H1 (cell line): ENCODE results near the gene TUBGCP2. TPM values are rescaled to one million over a fixed set of nuclear protein-coding genes. Genes with fewer than 3 reads are reported as not detected.

Source experiments
- CTCF ChIA-PET: fragments of 300-600 bp; sonication (Branson Sonifier 250); formaldehyde crosslinking; loops from one replicate; lab custom pipeline; 2021; ENCODE audit not compliant: partially characterized antibody; lab: Charles Lee
- POLR2A ChIA-PET: fragments of 300-600 bp; sonication (Branson Sonifier 250); formaldehyde crosslinking; loops from one replicate; lab custom pipeline; 2021; ENCODE audit warnings: inconsistent platforms; ENCODE audit not compliant: partially characterized antibody; lab: Charles Lee
- DNase-seq, 2 experiments: peaks; one replicate each; pipeline versions ENCODE4 v3.0.0 to v3.0.0-alpha.2; 2010 to 2022; ENCODE audit warnings: low spot score in 2 of 2, low read depth in 1 of 2, mixed read lengths in 1 of 2
- FAIRE-seq: peaks from 2 replicates; lab custom pipeline; 2011; peaks lifted over from hg19 to GRCh38; lab: Jason Lieb, UNC
- H2AFZ ChIP-seq: 2 replicates; pipeline ENCODE4 v1.8.1; 2012; ENCODE audit warnings: low read length, inconsistent platforms
- H2AK5ac ChIP-seq: 2 replicates; pipeline ENCODE4 v1.6.1; 2013; ENCODE audit warnings: low read depth, low read length
- H2BK120ac ChIP-seq: replicated peaks from 2 replicates; pipeline ENCODE3; 2013; ENCODE audit warnings: low read depth, low read length, inconsistent platforms
- H2BK12ac ChIP-seq: 2 replicates; pipeline ENCODE4 v1.6.1; 2013; ENCODE audit warnings: low read depth, low read length
- H2BK15ac ChIP-seq: 2 replicates; pipeline ENCODE4 v1.6.1; 2013; ENCODE audit warnings: low read length
- H2BK20ac ChIP-seq: 2 replicates; pipeline ENCODE4 v1.6.1; 2013; ENCODE audit warnings: low read length
- H2BK5ac ChIP-seq: 2 replicates; pipeline ENCODE4 v1.6.1; 2013; ENCODE audit warnings: low read depth, low read length
- H3K14ac ChIP-seq: 2 replicates; pipeline ENCODE4 v1.6.1; 2013; ENCODE audit warnings: inconsistent platforms; ENCODE audit not compliant: insufficient read length
- H3K18ac ChIP-seq: 2 replicates; pipeline ENCODE4 v1.6.1; 2013; ENCODE audit warnings: low read length; ENCODE audit errors: extremely low read depth
- H3K23ac ChIP-seq: 2 replicates; pipeline ENCODE4 v1.6.1; 2013; ENCODE audit warnings: inconsistent platforms; ENCODE audit not compliant: insufficient read length
- H3K23me2 ChIP-seq: 2 replicates; pipeline ENCODE4 v1.6.1; 2013; ENCODE audit warnings: low read depth, low read length
- H3K27ac ChIP-seq: 2 replicates; pipeline ENCODE4 v1.6.1; 2011; ENCODE audit warnings: low read depth, low read length, inconsistent platforms
- H3K27me3 ChIP-seq, 4 experiments: replicated peaks in 1 of 4; 1 replicate in 1 of 4; 2 replicates in 3 of 4; pipeline versions ENCODE4 v1.6.1 to v1.8.1; 2011 to 2013; ENCODE audit warnings: low read length in 3 of 4, mild to moderate bottlenecking in 3 of 4, inconsistent platforms in 2 of 4, mixed read lengths in 2 of 4, moderate library complexity in 1 of 4; ENCODE audit not compliant: control insufficient read depth in 3 of 4, insufficient read depth in 3 of 4; ENCODE audit errors: extremely low read depth in 1 of 4
- H3K36me3 ChIP-seq, 4 experiments: 2 replicates each; pipeline versions ENCODE4 v1.6.1 to v1.8.1; 2011 to 2013; ENCODE audit warnings: mild to moderate bottlenecking in 4 of 4, low read length in 3 of 4, moderate library complexity in 2 of 4, control low read depth in 1 of 4, inconsistent platforms in 1 of 4; ENCODE audit not compliant: insufficient read depth in 4 of 4, control insufficient read depth in 2 of 4
- H3K4ac ChIP-seq: replicated peaks from 2 replicates; pipeline ENCODE3; 2013; ENCODE audit warnings: low read length, low read depth, mixed read lengths, inconsistent platforms; ENCODE audit not compliant: insufficient read length
- H3K4me1 ChIP-seq, 4 experiments: replicated peaks in 1 of 4; 1 replicate in 1 of 4; 2 replicates in 3 of 4; pipeline versions ENCODE4 v1.6.1 to v1.8.1; 2011 to 2013; ENCODE audit warnings: low read length in 3 of 4, inconsistent platforms in 2 of 4, mixed read lengths in 1 of 4; ENCODE audit not compliant: insufficient read depth in 4 of 4, control insufficient read depth in 3 of 4
- H3K4me2 ChIP-seq, 2 experiments: 2 replicates each; pipeline versions ENCODE4 v1.6.1 to v1.8.1; 2011 to 2013; ENCODE audit warnings: low read depth in 2 of 2, low read length in 2 of 2, control low read depth in 1 of 2, inconsistent platforms in 1 of 2, mild to moderate bottlenecking in 1 of 2; ENCODE audit not compliant: insufficient read depth in 1 of 2
- H3K4me3 ChIP-seq, 4 experiments: fragments of 200-600, 300-600 bp in 1 of 4; sonication (generic), shearing (Covaris generic), sonication (Bioruptor Twin) in 1 of 4; 2 replicates each; pipeline versions ENCODE4 v1.5.1 to v1.8.1; 2011 to 2016; ENCODE audit warnings: low read length in 4 of 4, low read depth in 3 of 4, control low read depth in 2 of 4, inconsistent platforms in 2 of 4, mild to moderate bottlenecking in 2 of 4, mixed read lengths in 1 of 4, moderate library complexity in 1 of 4; ENCODE audit not compliant: insufficient read depth in 2 of 4; ENCODE audit errors: extremely low read depth in 1 of 4
- H3K56ac ChIP-seq: replicated peaks from 2 replicates; pipeline ENCODE3; 2013; ENCODE audit warnings: low read depth, mild to moderate bottlenecking, mixed read lengths, low read length, inconsistent platforms; ENCODE audit not compliant: insufficient read length
- H3K79me1 ChIP-seq: 2 replicates; pipeline ENCODE4 v1.6.1; 2013; ENCODE audit warnings: low read depth, low read length, control low read depth
- H3K79me2 ChIP-seq, 2 experiments: 2 replicates each; pipeline versions ENCODE4 v1.6.1 to v1.8.1; 2012 to 2013; ENCODE audit warnings: low read length in 2 of 2, mild to moderate bottlenecking in 2 of 2, inconsistent platforms in 1 of 2; ENCODE audit not compliant: insufficient read depth in 2 of 2, control insufficient read depth in 1 of 2
- H3K9ac ChIP-seq, 4 experiments: replicated peaks in 1 of 4; 1 replicate in 1 of 4; 2 replicates in 3 of 4; pipeline versions ENCODE4 v1.6.1 to v1.8.1; 2011 to 2013; ENCODE audit warnings: low read depth in 3 of 4, low read length in 3 of 4, control low read depth in 2 of 4, mild to moderate bottlenecking in 2 of 4, moderate library complexity in 2 of 4, inconsistent platforms in 1 of 4; ENCODE audit errors: extremely low read depth in 1 of 4
- H3K9me3 ChIP-seq, 2 experiments: 2 replicates each; pipeline versions ENCODE4 v1.6.1 to v1.8.1; 2012 to 2013; ENCODE audit warnings: mild to moderate bottlenecking in 2 of 2, moderate library complexity in 2 of 2, control low read depth in 1 of 2, inconsistent platforms in 1 of 2, low read depth in 1 of 2, low read length in 1 of 2, mixed read lengths in 1 of 2; ENCODE audit not compliant: insufficient read depth in 2 of 2
- H4K20me1 ChIP-seq, 2 experiments: replicated peaks in 1 of 2; 2 replicates each; pipeline versions ENCODE3 to v1.8.1; 2011 to 2013; ENCODE audit warnings: inconsistent platforms in 2 of 2, low read length in 2 of 2, mild to moderate bottlenecking in 1 of 2; ENCODE audit not compliant: insufficient read depth in 2 of 2, control insufficient read depth in 1 of 2
- H4K5ac ChIP-seq: 2 replicates; pipeline ENCODE4 v1.6.1; 2013; ENCODE audit warnings: low read length, low read depth, mixed read lengths, inconsistent platforms; ENCODE audit not compliant: insufficient read length
- H4K8ac ChIP-seq: 2 replicates; pipeline ENCODE4 v1.8.0; 2013; ENCODE audit warnings: mild to moderate bottlenecking, moderate library complexity, low read length, inconsistent platforms; ENCODE audit not compliant: insufficient read depth; ENCODE audit errors: extremely low read depth
- H4K91ac ChIP-seq: replicated peaks from 2 replicates; pipeline ENCODE3; 2013; ENCODE audit warnings: low read length, mixed read lengths, inconsistent platforms; ENCODE audit not compliant: insufficient read length
- CBX5 ChIP-seq: fragments of 300-800, 300-1000 bp; sonication (generic); IDR thresholded peaks from 2 replicates; pipeline ENCODE4 v1.7.1; 2016; ENCODE audit warnings: antibody characterized with exemption, low read length, low read depth
- CHD2 ChIP-seq: IDR thresholded peaks from 2 replicates; pipeline ENCODE4 v1.6.1; 2012; ENCODE audit warnings: low read length, improper control_type of control experiment
- EP300 ChIP-seq, 2 experiments: IDR thresholded peaks; 1 replicate in 1 of 2; 2 replicates in 1 of 2; pipeline ENCODE4 v1.6.1; 2011 to 2012; ENCODE audit warnings: low read depth in 2 of 2, low read length in 2 of 2, mild to moderate bottlenecking in 2 of 2, borderline replicate concordance in 1 of 2, inconsistent platforms in 1 of 2, moderate library complexity in 1 of 2
- FOSL1 ChIP-seq: IDR thresholded peaks from 2 replicates; pipeline ENCODE4 v1.6.1; 2011; ENCODE audit warnings: mild to moderate bottlenecking, low read depth, low read length, moderate library complexity; ENCODE audit not compliant: insufficient read depth
- KDM1A ChIP-seq: fragments of 200-600, 300-600 bp; sonication (generic); IDR thresholded peaks from 2 replicates; pipeline ENCODE4 v1.7.1; 2016; ENCODE audit warnings: mild to moderate bottlenecking, low read length, borderline replicate concordance
- NANOG ChIP-seq: IDR thresholded peaks from 2 replicates; pipeline ENCODE4 v1.6.1; 2011; ENCODE audit warnings: low read length, low read depth, mild to moderate bottlenecking, inconsistent platforms; ENCODE audit not compliant: insufficient read depth, poor library complexity, severe bottlenecking
- RAD21 ChIP-seq, 2 experiments: IDR thresholded peaks in 1 of 2; conservative IDR thresholded peaks in 1 of 2; 2 replicates each; pipeline ENCODE4 v1.6.1; 2011; ENCODE audit warnings: low read depth in 2 of 2, low read length in 2 of 2, improper control_type of control experiment in 1 of 2, inconsistent platforms in 1 of 2, mild to moderate bottlenecking in 1 of 2, moderate library complexity in 1 of 2
- RFX5 ChIP-seq: IDR thresholded peaks from 2 replicates; pipeline ENCODE4 v1.6.1; 2011; ENCODE audit warnings: low read depth, low read length, improper control_type of control experiment, borderline replicate concordance
- WGBS, 2 experiments: shearing (Covaris generic) in 1 of 2; methylation state at CpG; one replicate each; pipeline versions ENCODE4 v1.1.6 to v1.1.7; 2013 to 2015; ENCODE audit warnings: low lambda C conversion rate in 2 of 2, mixed read lengths in 2 of 2, inconsistent platforms in 1 of 2, low coverage in 1 of 2, missing lambda C conversion rate in 1 of 2; ENCODE audit not compliant: insufficient replicate concordance in 2 of 2, insufficient coverage in 1 of 2, insufficient read length in 1 of 2; ENCODE audit errors: extremely low coverage in 1 of 2, missing lambda C conversion rate in 1 of 2; 5-methylcytosine and 5-hydroxymethylcytosine counted together
- polyA plus RNA-seq, 7 experiments: library from polyadenylated mRNA; depleted of rRNA in 3 of 7; stranded (reverse) in 5 of 7; unstranded in 2 of 7; fragments of >200 nt in 5 of 7; fragments of 200-250 nt in 2 of 7; gene quantifications; 1 replicate in 5 of 7; 2 replicates in 1 of 7; 4 replicates in 1 of 7; pipeline versions ENCODE4 v1.2.1 to v1.2.3, GENCODE V29; 2011 to 2013; ENCODE audit warnings: missing spikeins in 2 of 7, mixed read lengths in 2 of 7
- total RNA-seq: library from RNA; stranded (reverse); fragmentation: NEBNext Ultra II Directional; extraction: Animal tissue kit (Norgen Biotek cat#: 25700); gene quantifications from 2 replicates; pipeline ENCODE4 v1.2.1, GENCODE V29; 2021

Gene TUBGCP2
- total and polyA plus RNA-seq, 2 of the 8 experiments (the other 6 are each of a cell fraction or from before 2014, with no cell fraction given), result 34.9 to 51.9 TPM

DNA sequence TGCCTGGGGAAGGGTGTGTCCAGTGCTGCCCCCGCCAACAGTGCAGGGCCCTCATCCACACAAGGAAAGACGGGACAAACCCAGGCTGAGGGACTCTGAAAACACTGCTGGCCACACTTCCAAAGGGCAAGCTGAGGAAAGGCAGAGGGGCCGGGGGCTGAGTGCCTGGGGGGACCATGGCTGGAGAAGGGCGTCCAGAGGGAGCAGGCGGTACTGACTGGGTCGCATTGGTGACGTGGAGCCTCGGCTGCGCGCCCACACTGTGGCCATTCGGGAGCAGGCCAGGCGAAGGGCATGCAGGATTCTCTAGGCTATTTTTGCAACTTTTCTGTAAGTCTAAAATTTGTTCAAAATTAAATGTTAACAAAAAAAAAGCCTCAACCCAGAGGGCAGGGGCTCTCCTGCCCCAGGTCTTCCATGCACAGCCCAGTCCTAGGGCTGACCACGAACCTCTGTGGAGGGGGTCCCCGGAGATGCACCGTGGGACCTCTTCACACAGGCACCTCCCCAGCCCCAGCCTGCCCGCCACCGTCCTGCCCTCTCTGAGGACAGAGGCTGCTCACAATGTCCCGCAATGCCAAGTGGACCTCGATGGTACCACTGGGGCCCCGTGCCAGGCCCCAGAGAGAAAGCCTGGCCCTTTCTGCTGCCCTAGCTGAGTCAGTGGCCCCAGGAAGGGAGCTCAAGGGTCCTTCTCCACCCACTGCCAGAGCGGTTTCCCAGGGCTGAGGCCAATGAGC, 42.4 kb downstream of the TUBGCP2 start:
- no peak overlapping the region for H3K18ac ChIP-seq
- H2BK5ac ChIP-seq, result no peak overlapping the region
- no peak overlapping the region for H3K23ac ChIP-seq
- CTCF ChIA-PET, result interaction anchor here (0.8 to 2.5 kb wide), 7 partner anchors 8 to 58 kb away, joined by 3 to 15 read pairs (median 4); no protein-coding TSS in a partner anchor
- no peak overlapping the region for H4K91ac ChIP-seq
- H2AFZ ChIP-seq, result no peak overlapping the region
- no peak overlapping the region for H3K27ac ChIP-seq
- no peaks in the 10 kb centered on the region for H3K36me3 ChIP-seq
- H3K56ac ChIP-seq, result no peak overlapping the region
- no peaks in the 10 kb centered on the region for H3K9me3 ChIP-seq
- no peak for DNase-seq
- TF ChIP-seq KDM1A, result no peak
- TF ChIP-seq EP300 (IDR thresholded peaks at IDR 0.05; ENCODE audit: borderline replicate concordance in 1 of 2, low read depth in 2 of 2, low read length in 2 of 2), result no peak
- TF ChIP-seq CBX5, result no peak
- no peak for TF ChIP-seq CHD2
- TF ChIP-seq RAD21 (IDR thresholded peaks at IDR 0.05 in 1 of 2, conservative IDR thresholded peaks at IDR 0.05 in 1 of 2; ENCODE audit: low read depth in 2 of 2, low read length in 2 of 2), result no peak
- TF ChIP-seq NANOG, result no peak
- TF ChIP-seq FOSL1, result no peak
- TF ChIP-seq RFX5, result no peak
- TF ChIP-seq, all 59 proteins: peak for 0
- H2AK5ac ChIP-seq, result no peak overlapping the region
- no peak overlapping the region for H3K9ac ChIP-seq
- H4K20me1 ChIP-seq, result peaks cover 0 to 1% of the 10 kb centered on the region in 2 experiments
- H3K27me3 ChIP-seq, result peaks cover 0 to 15% (median 8%) of the 10 kb centered on the region in 4 experiments; a peak in 6 of 7 replicates
- no peak for FAIRE-seq
- no peak overlapping the region for H2BK15ac ChIP-seq
- no peak overlapping the region for H2BK120ac ChIP-seq
- H3K4me2 ChIP-seq, result no peak overlapping the region
- no peak overlapping the region for H2BK20ac ChIP-seq
- POLR2A ChIA-PET, result interaction anchor here (1.1 to 2.6 kb wide), 3 partner anchors 9 to 304 kb away, joined by 3 to 11 read pairs (median 3); no protein-coding TSS in a partner anchor
- no peak overlapping the region for H4K8ac ChIP-seq
- no peaks in the 10 kb centered on the region for H3K79me2 ChIP-seq
- H3K4me3 ChIP-seq, result no peak overlapping the region
- H3K23me2 ChIP-seq, result peaks cover 4% of the 10 kb centered on the region; the same call in 1 of the 2 replicates
- H2BK12ac ChIP-seq, result no peak overlapping the region
- no peak overlapping the region for H3K14ac ChIP-seq
- H3K79me1 ChIP-seq, result no peaks in the 10 kb centered on the region
- H4K5ac ChIP-seq, result no peak overlapping the region
- WGBS, 2 experiments, result 91% methylated on average over 21 of the region's 21 CpGs; no CpG with 5 or more reads in 1 of the 2 experiments
- peaks cover 0 to 8% (median 2%) of the 10 kb centered on the region in 4 experiments; a peak in 5 of 7 replicates for H3K4me1 ChIP-seq
- H3K4ac ChIP-seq, result no peak overlapping the region
